ENCODE measurements around the gene XRN2. TPM values are rescaled to one million over a fixed set of nuclear protein-coding genes. Genes with fewer than 3 reads are reported as not detected.
"Not testable (repeated sequence)": the region's sequence is repeated elsewhere in the genome, so short reads cannot be mapped to it uniquely, and the experiment has no call there.

The XRN2 gene
- total RNA-seq, 1 donor from 2014 or later: 92.0 TPM

DNA sequence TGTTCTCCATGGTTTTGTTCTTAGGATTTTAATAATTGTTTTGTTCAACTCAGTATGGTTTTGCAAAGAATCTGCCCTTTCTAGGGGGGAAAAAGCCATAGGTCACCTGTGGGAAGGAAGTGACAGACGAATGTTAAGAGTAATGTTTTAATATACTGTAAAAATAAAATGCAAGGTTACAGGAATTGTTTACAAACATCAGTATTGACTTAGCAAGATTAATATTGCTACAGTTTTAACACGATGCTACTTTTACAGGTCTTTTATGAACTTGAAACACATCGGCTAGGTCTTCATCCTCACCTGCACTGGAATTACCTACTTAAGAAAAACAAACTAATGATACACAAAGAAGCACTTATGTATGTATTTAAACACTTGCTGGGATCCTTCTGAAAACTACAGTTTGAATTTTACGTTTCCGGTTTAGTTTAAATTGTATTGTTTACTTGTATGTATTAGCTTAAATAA is 95.9 kb downstream of the XRN2 start:
- no peak for DNase-seq
- Mint-ChIP-seq H3K4me3 (no peak overlapping the region), H3K9me3 (no peaks in the 10 kb centered on the region), H3K27ac (no peak overlapping the region), H3K36me3 (ENCODE audit: low read depth) (peaks cover 5% of the 10 kb centered on the region), H3K4me1 (peaks cover 7% of the 10 kb centered on the region), H3K27me3 (peaks cover 66% of the 10 kb centered on the region)
- intact Hi-C loops (cut with micrococcal nuclease): loop anchor here (2.0 to 10.0 kb wide), 5 partner anchors 108 to 1166 kb away; partner anchors contain the start of gene INSM1

DNA sequence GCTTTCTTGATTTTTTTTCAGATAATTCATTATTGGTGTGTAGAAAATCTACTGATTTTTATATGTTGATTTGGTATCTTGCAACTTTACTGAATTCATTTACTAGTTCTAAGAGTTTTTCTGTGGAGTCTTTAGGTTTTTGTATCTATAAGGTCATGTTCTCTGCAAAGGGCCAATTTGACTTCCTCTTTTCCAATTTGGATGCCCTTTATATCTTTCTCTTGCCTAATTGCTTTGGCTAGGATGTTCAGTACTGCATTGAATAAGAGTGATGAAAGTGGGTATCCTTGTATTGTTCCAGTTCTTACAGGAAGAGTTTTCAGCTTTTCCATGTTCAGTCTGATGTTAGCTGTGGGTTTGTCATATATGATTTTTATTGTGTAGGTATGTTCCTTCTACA is 108.6 kb downstream of the XRN2 start:
- Mint-ChIP-seq H3K9me3 (peaks cover 15% of the 10 kb centered on the region), H3K4me1 (no peaks in the 10 kb centered on the region), H3K27me3 (peaks cover 57% of the 10 kb centered on the region), H3K27ac (no peak overlapping the region), H3K4me3 (no peak overlapping the region), H3K36me3 (ENCODE audit: low read depth) (no peaks in the 10 kb centered on the region)
- DNase-seq: no peak
- intact Hi-C loops (cut with micrococcal nuclease): no loop called here

DNA sequence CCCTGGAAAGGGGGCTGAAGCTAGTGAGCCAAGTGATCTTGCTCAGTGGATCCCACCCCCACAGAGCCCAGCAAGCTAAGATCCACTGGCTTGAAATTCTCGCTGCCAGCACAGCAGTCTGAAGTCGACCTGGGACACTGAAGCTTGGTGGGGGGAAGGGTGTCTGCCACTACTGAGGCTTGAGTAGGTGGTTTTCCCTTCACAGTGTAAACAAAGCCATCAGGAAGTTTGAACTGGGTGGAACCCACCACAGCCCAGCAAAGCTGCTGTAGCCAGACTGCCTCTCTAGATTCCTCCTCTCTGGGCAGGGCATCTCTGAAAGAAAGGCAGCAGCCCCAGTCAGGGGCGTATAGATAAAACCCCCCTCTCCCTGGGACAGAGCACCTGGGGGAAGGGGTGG is 110.9 kb downstream of the XRN2 start:
- DNase-seq; H3K36me3 Mint-ChIP-seq (ENCODE audit: low read depth); H3K4me3 Mint-ChIP-seq; H3K27ac Mint-ChIP-seq; H3K4me1 Mint-ChIP-seq; intact Hi-C loops (cut with micrococcal nuclease): not testable (repeated sequence)
- Mint-ChIP-seq H3K27me3 (peaks cover 59% of the 10 kb centered on the region), H3K9me3 (peaks cover 15% of the 10 kb centered on the region)

DNA sequence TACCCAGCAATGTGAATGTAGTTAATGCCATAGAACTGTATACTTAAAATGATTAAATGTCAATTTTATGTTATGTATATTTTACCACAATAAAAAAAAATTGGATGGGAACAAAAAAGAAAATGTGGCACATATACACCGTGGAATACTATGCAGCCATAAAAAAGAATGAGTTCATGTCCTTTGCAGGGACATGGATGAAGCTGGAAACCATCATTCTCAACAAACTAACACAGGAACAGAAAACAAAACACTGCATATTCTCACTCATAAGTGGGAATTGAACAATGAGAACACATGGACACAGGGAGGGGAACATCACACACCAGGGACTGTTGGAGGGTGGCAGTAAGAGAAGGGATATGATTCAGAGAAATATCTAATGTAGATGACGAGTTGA is 116.0 kb downstream of the XRN2 start:
- H3K9me3 Mint-ChIP-seq: peaks cover 12% of the 10 kb centered on the region
- H3K4me1 Mint-ChIP-seq; intact Hi-C loops (cut with micrococcal nuclease); DNase-seq; H3K36me3 Mint-ChIP-seq (ENCODE audit: low read depth); H3K27ac Mint-ChIP-seq; H3K4me3 Mint-ChIP-seq: not testable (repeated sequence)
- H3K27me3 Mint-ChIP-seq: peaks cover 31% of the 10 kb centered on the region

DNA sequence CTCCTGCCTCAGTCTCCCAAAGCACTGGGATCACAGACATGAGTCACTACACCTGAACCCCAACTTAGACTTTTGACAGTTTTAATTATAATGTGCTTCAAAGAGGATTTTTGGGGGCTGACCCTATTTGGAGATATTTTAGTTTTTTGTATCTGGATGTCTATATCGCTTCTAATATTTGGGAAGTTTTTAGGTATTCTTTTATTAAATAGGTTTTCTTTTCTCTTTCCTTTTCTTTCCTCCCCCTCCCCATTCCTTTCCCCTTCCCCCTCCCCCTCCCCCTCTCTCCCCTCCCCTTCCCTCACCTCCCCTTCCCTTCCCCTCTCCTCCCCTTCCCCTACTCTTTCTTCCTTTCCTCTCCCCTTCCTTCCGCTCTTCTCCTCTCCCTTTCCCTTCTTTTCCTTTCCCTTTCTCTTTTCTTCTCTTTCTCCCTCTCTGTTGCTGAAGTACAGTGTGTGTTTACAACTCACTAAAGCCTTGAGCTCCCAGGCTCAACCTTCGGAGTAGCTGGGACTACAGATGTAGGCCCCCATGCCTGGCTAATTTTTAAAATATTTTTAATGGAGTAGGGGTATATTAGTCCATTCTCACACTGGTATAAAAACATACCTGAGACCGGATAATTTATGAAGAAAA is 118.6 kb downstream of the XRN2 start:
- H3K36me3 Mint-ChIP-seq (ENCODE audit: low read depth): no peaks in the 10 kb centered on the region
- H3K4me3 Mint-ChIP-seq: no peak overlapping the region
- intact Hi-C loops (cut with micrococcal nuclease): no loop called here
- H3K4me1 Mint-ChIP-seq: no peaks in the 10 kb centered on the region
- peaks cover 22% of the 10 kb centered on the region for H3K9me3 Mint-ChIP-seq
- DNase-seq: no peak
- peaks cover 15% of the 10 kb centered on the region for H3K27me3 Mint-ChIP-seq
- no peak overlapping the region for H3K27ac Mint-ChIP-seq

DNA sequence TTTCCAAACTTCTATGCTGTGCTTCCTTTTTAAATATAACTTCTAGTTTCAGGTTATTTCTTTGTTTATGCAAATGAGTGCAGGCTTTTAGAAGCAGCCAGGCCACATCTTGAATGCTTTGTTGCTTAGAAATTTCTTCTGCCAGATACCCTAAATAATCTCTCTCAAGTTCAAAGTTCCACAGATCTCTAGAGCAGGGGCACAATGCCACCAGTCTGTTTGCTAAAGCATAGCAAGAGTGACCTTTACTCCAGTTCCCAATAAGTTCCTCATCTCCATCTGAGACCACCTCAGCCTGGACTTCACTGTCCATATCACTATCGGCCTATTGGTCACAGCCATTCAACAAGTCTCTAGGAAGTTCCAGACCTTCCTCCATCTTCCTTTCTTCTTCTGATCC is 120.6 kb downstream of the XRN2 start:
- H3K27ac Mint-ChIP-seq; intact Hi-C loops (cut with micrococcal nuclease); H3K4me3 Mint-ChIP-seq: not testable (repeated sequence)

DNA sequence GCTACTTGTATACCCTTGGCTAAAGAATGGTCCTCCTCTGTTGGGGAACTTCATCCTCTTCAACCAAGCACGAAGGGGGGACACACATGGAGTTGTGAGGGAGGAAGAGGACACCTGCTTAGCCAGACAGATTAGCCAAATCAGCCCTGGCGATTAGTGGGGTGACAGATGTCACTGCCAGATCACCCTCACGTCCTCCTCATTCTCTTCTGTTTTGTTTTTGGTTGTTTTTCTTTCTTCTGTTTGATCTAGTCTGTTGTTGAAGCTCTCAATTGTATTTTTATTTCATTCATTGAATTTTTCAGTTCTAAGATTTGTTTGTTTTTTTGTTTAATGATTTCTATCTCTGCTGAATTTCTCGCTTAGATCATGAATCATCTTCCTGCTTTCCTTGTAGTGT is 121.7 kb downstream of the XRN2 start:
- peaks cover 11% of the 10 kb centered on the region for H3K27me3 Mint-ChIP-seq
- DNase-seq: no peak
- no peaks in the 10 kb centered on the region for H3K4me1 Mint-ChIP-seq
- H3K9me3 Mint-ChIP-seq: peaks cover 22% of the 10 kb centered on the region
- intact Hi-C loops (cut with micrococcal nuclease): no loop called here
- H3K36me3 Mint-ChIP-seq (ENCODE audit: low read depth): no peaks in the 10 kb centered on the region
- H3K27ac Mint-ChIP-seq: no peak overlapping the region
- no peak overlapping the region for H3K4me3 Mint-ChIP-seq

More for the DNA sequence above, 120.6 kb downstream of the XRN2 start:
- not testable (repeated sequence) for DNase-seq; H3K4me1 Mint-ChIP-seq; H3K27me3 Mint-ChIP-seq; H3K36me3 Mint-ChIP-seq (ENCODE audit: low read depth)
- peaks cover 22% of the 10 kb centered on the region for H3K9me3 Mint-ChIP-seq

DNA sequence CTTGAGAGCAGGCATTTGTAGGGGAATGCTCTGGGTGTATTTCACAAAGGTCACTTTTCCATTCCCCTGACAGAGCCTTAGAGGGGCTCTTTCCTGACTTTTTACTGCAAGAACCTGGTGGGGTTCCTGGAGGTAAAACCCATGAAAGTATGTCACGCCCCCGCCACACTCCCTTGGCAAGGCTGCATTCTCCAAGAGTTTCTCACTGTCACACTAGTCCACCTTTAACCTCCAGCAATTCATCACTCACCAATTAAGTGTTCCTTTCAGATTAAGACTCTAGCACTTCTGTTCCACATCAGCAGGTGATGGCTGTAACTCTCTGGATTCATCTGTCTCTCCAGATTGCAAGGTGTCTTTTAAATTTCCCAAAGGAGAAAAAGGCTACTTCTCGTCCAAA is 126.9 kb downstream of the XRN2 start:
- no peaks in the 10 kb centered on the region for H3K36me3 Mint-ChIP-seq (ENCODE audit: low read depth)
- no peak overlapping the region for H3K4me3 Mint-ChIP-seq
- H3K4me1 Mint-ChIP-seq: no peaks in the 10 kb centered on the region
- H3K9me3 Mint-ChIP-seq: peaks cover 8% of the 10 kb centered on the region
- H3K27me3 Mint-ChIP-seq: peaks cover 22% of the 10 kb centered on the region
- DNase-seq: no peak
- intact Hi-C loops (cut with micrococcal nuclease): no loop called here
- H3K27ac Mint-ChIP-seq: no peak overlapping the region

DNA sequence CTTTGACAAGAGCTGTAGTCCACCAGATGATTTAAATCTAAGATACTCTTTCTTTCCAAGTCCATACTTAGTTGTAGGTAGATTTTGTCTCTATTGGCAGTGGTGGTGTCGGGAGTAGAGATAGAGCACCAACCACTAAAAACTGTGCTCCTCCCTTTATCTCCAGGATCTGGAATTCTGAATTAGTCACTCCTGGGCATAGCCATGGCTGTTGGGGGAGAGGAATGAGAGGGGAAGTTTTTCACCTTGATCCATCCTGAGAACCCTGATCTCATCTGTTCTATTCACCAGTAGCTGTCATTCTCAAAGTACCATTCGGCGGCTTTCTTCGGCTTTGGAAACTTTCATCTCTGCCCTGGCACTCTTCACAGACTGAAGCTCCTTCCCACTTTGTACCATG is 129.8 kb downstream of the XRN2 start:
- H3K27ac Mint-ChIP-seq: no peak overlapping the region
- no peaks in the 10 kb centered on the region for H3K9me3 Mint-ChIP-seq
- intact Hi-C loops (cut with micrococcal nuclease): no loop called here
- no peaks in the 10 kb centered on the region for H3K4me1 Mint-ChIP-seq
- no peak overlapping the region for H3K4me3 Mint-ChIP-seq
- no peaks in the 10 kb centered on the region for H3K36me3 Mint-ChIP-seq (ENCODE audit: low read depth)
- peaks cover 26% of the 10 kb centered on the region for H3K27me3 Mint-ChIP-seq
- no peak for DNase-seq

DNA sequence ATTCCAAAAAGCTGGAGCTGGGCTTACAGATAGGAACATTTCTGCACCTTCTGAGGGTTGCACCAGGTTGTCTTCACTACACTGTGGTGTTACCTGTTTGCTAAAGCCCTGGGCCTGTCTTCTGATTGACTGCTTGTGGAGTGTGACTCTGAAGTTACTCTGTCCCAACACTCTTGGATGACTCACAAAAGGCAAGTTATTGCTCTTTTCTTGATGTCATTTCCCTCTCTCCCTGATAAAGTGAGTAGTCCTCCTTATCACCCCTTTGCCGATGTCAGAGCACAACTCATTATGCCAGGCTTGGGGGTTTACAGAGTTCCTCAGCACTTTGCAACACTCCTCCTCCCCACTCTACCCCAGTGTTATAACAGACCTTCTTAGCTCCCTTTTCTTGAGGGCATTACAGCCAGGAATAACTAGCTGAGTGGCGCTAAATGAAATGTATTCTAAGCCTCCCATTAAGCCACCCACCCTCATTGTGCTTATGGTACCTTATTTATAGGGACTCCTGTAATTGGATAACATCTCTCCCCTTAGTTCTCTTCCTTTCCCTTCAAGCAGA is 130.3 kb downstream of the XRN2 start:
- Mint-ChIP-seq H3K4me3 (no peak overlapping the region), H3K36me3 (ENCODE audit: low read depth) (no peaks in the 10 kb centered on the region), H3K27me3 (peaks cover 23% of the 10 kb centered on the region), H3K27ac (no peak overlapping the region), H3K4me1 (no peaks in the 10 kb centered on the region), H3K9me3 (no peaks in the 10 kb centered on the region)
- DNase-seq: no peak
- intact Hi-C loops (cut with micrococcal nuclease): no loop called here

DNA sequence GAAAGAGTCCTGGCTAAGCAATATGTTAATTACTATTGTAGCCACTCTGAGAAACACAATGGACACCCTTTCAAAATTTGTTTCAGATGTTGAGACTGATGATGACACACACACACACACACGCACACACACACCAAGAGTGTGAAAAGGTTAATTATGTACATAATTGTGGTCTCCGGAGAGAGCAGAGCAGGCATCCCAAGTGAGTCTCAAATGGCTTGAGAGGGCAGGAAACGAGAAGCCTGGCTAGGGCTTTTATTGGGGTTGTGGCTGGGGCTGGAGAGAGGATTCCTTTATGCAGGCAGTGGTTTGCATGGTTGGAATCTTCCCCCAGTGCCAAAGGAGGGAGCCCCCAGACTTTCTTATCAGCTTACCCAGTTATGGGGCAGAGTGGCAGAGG is 132.4 kb downstream of the XRN2 start:
- no peaks in the 10 kb centered on the region for H3K36me3 Mint-ChIP-seq (ENCODE audit: low read depth)
- no peaks in the 10 kb centered on the region for H3K9me3 Mint-ChIP-seq
- no peaks in the 10 kb centered on the region for H3K4me1 Mint-ChIP-seq
- H3K4me3 Mint-ChIP-seq: no peak overlapping the region
- DNase-seq: no peak
- intact Hi-C loops (cut with micrococcal nuclease): no loop called here
- peaks cover 22% of the 10 kb centered on the region for H3K27me3 Mint-ChIP-seq
- H3K27ac Mint-ChIP-seq: no peak overlapping the region

DNA sequence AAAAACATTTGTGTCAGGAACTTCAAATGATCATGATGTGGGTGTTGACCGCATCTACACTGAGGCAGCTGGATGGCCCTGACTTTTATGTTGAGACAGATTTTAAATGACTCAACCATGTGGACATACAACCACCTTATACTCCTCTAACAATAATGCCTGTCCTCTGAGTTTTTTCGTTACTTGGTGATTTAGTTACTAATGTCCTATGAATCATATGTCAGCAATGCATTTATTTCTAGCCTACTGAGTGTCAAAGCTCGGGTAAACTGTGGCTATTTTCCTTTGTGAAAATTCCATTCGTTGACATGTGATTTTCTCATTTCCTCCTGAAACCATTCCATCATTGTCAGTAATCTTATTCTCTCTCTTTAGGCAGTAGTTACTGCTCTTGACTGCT is 133.1 kb downstream of the XRN2 start:
- H3K27me3 Mint-ChIP-seq: peaks cover 24% of the 10 kb centered on the region
- H3K27ac Mint-ChIP-seq: no peak overlapping the region
- H3K36me3 Mint-ChIP-seq (ENCODE audit: low read depth): no peaks in the 10 kb centered on the region
- no peaks in the 10 kb centered on the region for H3K4me1 Mint-ChIP-seq
- no peak for DNase-seq
- H3K9me3 Mint-ChIP-seq: no peaks in the 10 kb centered on the region
- H3K4me3 Mint-ChIP-seq: no peak overlapping the region
- intact Hi-C loops (cut with micrococcal nuclease): no loop called here

DNA sequence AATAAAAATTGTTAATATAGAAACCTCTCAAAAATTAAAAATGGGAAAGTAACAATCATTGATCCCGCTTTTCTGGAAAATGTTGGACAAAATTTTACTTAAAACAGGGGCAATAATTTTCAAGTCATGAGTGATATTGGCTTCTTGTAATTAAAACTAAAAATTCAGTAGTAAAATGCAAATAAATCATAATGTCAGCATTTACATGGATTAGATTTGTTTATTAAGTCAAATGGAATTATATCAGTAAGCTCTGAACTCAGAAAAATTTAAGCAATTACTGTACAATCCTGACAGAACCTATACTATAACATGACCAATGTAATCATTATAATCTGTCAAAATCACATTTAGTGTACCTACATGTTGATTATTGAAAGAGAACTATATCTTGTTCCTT is 134.1 kb downstream of the XRN2 start:
- H3K27ac Mint-ChIP-seq: no peak overlapping the region
- H3K4me1 Mint-ChIP-seq: no peaks in the 10 kb centered on the region
- H3K9me3 Mint-ChIP-seq: no peaks in the 10 kb centered on the region
- intact Hi-C loops (cut with micrococcal nuclease): no loop called here
- no peak for DNase-seq
- peaks cover 25% of the 10 kb centered on the region for H3K27me3 Mint-ChIP-seq
- H3K4me3 Mint-ChIP-seq: no peak overlapping the region
- H3K36me3 Mint-ChIP-seq (ENCODE audit: low read depth): no peaks in the 10 kb centered on the region

DNA sequence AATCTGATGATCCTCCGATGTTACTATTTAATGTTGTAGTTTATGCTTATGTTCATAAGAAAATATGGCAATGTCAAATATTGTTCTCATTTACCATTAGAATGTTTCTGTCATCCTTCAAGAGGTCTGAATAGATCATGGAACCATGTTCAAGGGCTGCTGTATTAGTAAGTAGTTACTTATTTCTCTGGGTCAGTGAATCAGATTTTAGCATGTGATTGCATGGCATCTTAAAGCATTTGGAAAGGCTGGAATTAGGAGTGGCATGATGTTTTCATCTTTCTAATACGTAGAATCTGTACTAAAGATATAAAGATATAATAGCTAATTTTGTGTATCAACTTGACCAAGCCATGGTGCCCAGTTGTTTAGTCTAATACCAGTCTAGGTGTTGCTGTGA is 134.7 kb downstream of the XRN2 start:
- H3K36me3 Mint-ChIP-seq (ENCODE audit: low read depth): no peaks in the 10 kb centered on the region
- H3K27ac Mint-ChIP-seq: no peak overlapping the region
- peaks cover 27% of the 10 kb centered on the region for H3K27me3 Mint-ChIP-seq
- no peak for DNase-seq
- H3K4me3 Mint-ChIP-seq: no peak overlapping the region
- H3K9me3 Mint-ChIP-seq: no peaks in the 10 kb centered on the region
- intact Hi-C loops (cut with micrococcal nuclease): no loop called here
- no peaks in the 10 kb centered on the region for H3K4me1 Mint-ChIP-seq

Data from activated CD4-positive, alpha-beta T cell treated with anti-CD3 and anti-CD28 coated beads, Interleukin-2, amount 10 ng/mL, durations not matched to agents 24 days and 14 days (primary cell).